WTC11 (cell line): ENCODE results near the gene FAM9C. TPM values are rescaled to one million over a fixed set of nuclear protein-coding genes. Genes with fewer than 3 reads are reported as not detected.
"Not testable (repeated sequence)": the region's sequence is repeated elsewhere in the genome, so short reads cannot be mapped to it uniquely, and the experiment has no call there.

Experiments used
- ATAC-seq: fragments of 200-7000 bp; cut with Tn5 transposase; 2 replicates; pipeline ENCODE4 v1.10.0; 2021; ENCODE audit warnings: mild to moderate bottlenecking, moderate library complexity
- CTCF ChIA-PET: fragments of 300-600 bp; sonication (Branson Sonifier 250); formaldehyde crosslinking; loops from one replicate; lab custom pipeline; 2021; ENCODE audit warnings: antibody characterized with exemption; lab: Charles Lee
- POLR2A ChIA-PET: fragments of 350-600 bp; sonication (Branson Sonifier 250); formaldehyde crosslinking; loops from one replicate; lab custom pipeline; 2021; ENCODE audit warnings: antibody characterized with exemption; lab: Charles Lee
- DNase-seq: peaks from one replicate; pipeline ENCODE4 v3.0.0; 2021; ENCODE audit warnings: low spot score
- H3K27ac Mint-ChIP-seq: 2 replicates; pipeline ENCODE4 v1.8.0; 2021; ENCODE audit warnings: mixed read lengths
- H3K27me3 Mint-ChIP-seq: 2 replicates; pipeline ENCODE4 v1.8.0; 2021; ENCODE audit warnings: low read depth, mild to moderate bottlenecking, moderate library complexity, mixed read lengths
- H3K36me3 Mint-ChIP-seq: 2 replicates; pipeline ENCODE4 v1.8.0; 2021; ENCODE audit warnings: mixed read lengths
- H3K4me1 Mint-ChIP-seq: 2 replicates; pipeline ENCODE4 v1.8.0; 2022; ENCODE audit warnings: mixed read lengths
- H3K4me3 Mint-ChIP-seq: 2 replicates; pipeline ENCODE4 v1.8.0; 2021; ENCODE audit warnings: mild to moderate bottlenecking, moderate library complexity, mixed read lengths
- H3K9me3 Mint-ChIP-seq: 2 replicates; pipeline ENCODE4 v1.8.0; 2021; ENCODE audit warnings: mixed read lengths
- ATF1 ChIP-seq: sonication (generic); formaldehyde crosslinking; IDR thresholded peaks from 2 replicates; pipeline ENCODE4 v1.8.1; 2023; ENCODE audit warnings: mild to moderate bottlenecking, moderate library complexity, missing genetic modification reagents
- ATF6 ChIP-seq: sonication (generic); formaldehyde crosslinking; IDR thresholded peaks from 2 replicates; pipeline ENCODE4 v1.8.1; 2023; ENCODE audit warnings: mild to moderate bottlenecking, missing genetic modification reagents
- E2F1 ChIP-seq: sonication (generic); formaldehyde crosslinking; IDR thresholded peaks from 2 replicates; pipeline ENCODE4 v1.8.0; 2022; ENCODE audit warnings: mild to moderate bottlenecking, missing genetic modification reagents
- EMX1 ChIP-seq: fragments of 250-450 bp; sonication (Bioruptor Pico); IDR thresholded peaks from 2 replicates; pipeline ENCODE4 v1.8.0; 2021; ENCODE audit warnings: mild to moderate bottlenecking
- FOXJ3 ChIP-seq: sonication (generic); formaldehyde crosslinking; IDR thresholded peaks from 2 replicates; pipeline ENCODE4 v1.9.0; 2021; ENCODE audit warnings: missing genetic modification reagents, mild to moderate bottlenecking, borderline replicate concordance
- FOXP4 ChIP-seq: sonication (generic); formaldehyde crosslinking; IDR thresholded peaks from 2 replicates; pipeline ENCODE4 v1.8.0; 2022; ENCODE audit warnings: mild to moderate bottlenecking, missing genetic modification reagents
- IRF2 ChIP-seq: sonication (generic); formaldehyde crosslinking; IDR thresholded peaks from 2 replicates; pipeline ENCODE4 v1.8.0; 2022; ENCODE audit warnings: low read depth, missing genetic modification reagents, borderline replicate concordance
- JUN ChIP-seq: sonication (generic); formaldehyde crosslinking; IDR thresholded peaks from 2 replicates; pipeline ENCODE4 v1.8.0; 2023; ENCODE audit warnings: mild to moderate bottlenecking, missing genetic modification reagents
- KAT7 ChIP-seq: sonication (generic); formaldehyde crosslinking; IDR thresholded peaks from 2 replicates; pipeline ENCODE4 v1.8.1; 2023; ENCODE audit warnings: missing genetic modification reagents, mild to moderate bottlenecking, borderline replicate concordance
- NR2C2 ChIP-seq: sonication (generic); formaldehyde crosslinking; IDR thresholded peaks from 2 replicates; pipeline ENCODE4 v1.8.0; 2022; ENCODE audit warnings: mild to moderate bottlenecking, missing genetic modification reagents
- PRDM15 ChIP-seq: sonication (generic); formaldehyde crosslinking; IDR thresholded peaks from 2 replicates; pipeline ENCODE4 v1.8.0; 2022; ENCODE audit warnings: missing genetic modification reagents
- PREB ChIP-seq: sonication (generic); formaldehyde crosslinking; IDR thresholded peaks from 2 replicates; pipeline ENCODE4 v1.8.1; 2022; ENCODE audit warnings: mild to moderate bottlenecking, missing genetic modification reagents, moderate library complexity, borderline replicate concordance
- RORB ChIP-seq: fragments of 250-450 bp; sonication (Bioruptor Pico); IDR thresholded peaks from 2 replicates; pipeline ENCODE4 v1.9.0; 2021; ENCODE audit warnings: mild to moderate bottlenecking
- SMAD4 ChIP-seq: sonication (generic); formaldehyde crosslinking; IDR thresholded peaks from 2 replicates; pipeline ENCODE4 v1.8.0; 2022; ENCODE audit warnings: mild to moderate bottlenecking, missing genetic modification reagents
- TEAD4 ChIP-seq: sonication (generic); formaldehyde crosslinking; IDR thresholded peaks from 2 replicates; pipeline ENCODE4 v1.8.0; 2022; ENCODE audit warnings: mild to moderate bottlenecking, missing genetic modification reagents
- ZBTB21 ChIP-seq: sonication (generic); formaldehyde crosslinking; IDR thresholded peaks from 2 replicates; pipeline ENCODE4 v1.8.1; 2023; ENCODE audit warnings: mild to moderate bottlenecking, missing genetic modification reagents, borderline replicate concordance
- ZBTB43 ChIP-seq: sonication (generic); formaldehyde crosslinking; IDR thresholded peaks from 2 replicates; pipeline ENCODE4 v1.8.1; 2023; ENCODE audit warnings: mild to moderate bottlenecking, missing genetic modification reagents
- ZNF232 ChIP-seq: sonication (generic); formaldehyde crosslinking; IDR thresholded peaks from 2 replicates; pipeline ENCODE4 v1.8.0; 2022; ENCODE audit warnings: mild to moderate bottlenecking, missing genetic modification reagents
- ZNF263 ChIP-seq: sonication (generic); formaldehyde crosslinking; IDR thresholded peaks from 2 replicates; pipeline ENCODE4 v1.8.1; 2022; ENCODE audit warnings: low read depth, mild to moderate bottlenecking, moderate library complexity, missing genetic modification reagents
- ZNF317 ChIP-seq: sonication (generic); formaldehyde crosslinking; IDR thresholded peaks from 2 replicates; pipeline ENCODE4 v1.8.1; 2023; ENCODE audit warnings: low read depth, mild to moderate bottlenecking, moderate library complexity, missing genetic modification reagents, borderline replicate concordance
- ZNF425 ChIP-seq: fragments of 250-450 bp; sonication (Bioruptor Pico); conservative IDR thresholded peaks from 2 replicates; pipeline ENCODE4 v1.9.0; 2021; ENCODE audit warnings: mild to moderate bottlenecking
- total RNA-seq: library from RNA; stranded (reverse); gene quantifications from 3 replicates; pipeline ENCODE4 v1.2.3, GENCODE V29; 2021

Gene FAM9C
- total RNA-seq, 1 experiment from 2014 or later: 0.28 TPM

GRCh38 chrX:13066391-13066790, 22.0 kb upstream of the FAM9C start:
- TF ChIP-seq ZBTB43 (no peak), RORB (CRISPR knock-in tag) (no peak), FOXP4 (CRISPR knock-in tag) (no peak), FOXJ3 (CRISPR knock-in tag) (no peak), E2F1 (no peak), JUN (CRISPR knock-in tag) (no peak), TEAD4 (no peak), KAT7 (no peak), ZNF425 (no peak), ZBTB21 (no peak), ZNF263 (CRISPR knock-in tag) (no peak), NR2C2 (no peak), SMAD4 (CRISPR knock-in tag) (no peak), EMX1 (CRISPR knock-in tag) (no peak), IRF2 (CRISPR knock-in tag) (no peak)
- TF ChIP-seq, all 79 proteins: peak for 0
- Mint-ChIP-seq H3K4me3 (no peak overlapping the region), H3K36me3 (peaks cover 18% of the 10 kb centered on the region), H3K4me1 (0 out of 2 replicates have a peak, but pooled peaks cover 4% of the 10 kb centered on the region), H3K27ac (no peak overlapping the region), H3K27me3 (peaks cover 4% of the 10 kb centered on the region), H3K9me3 (peaks cover 22% of the 10 kb centered on the region)
- POLR2A ChIA-PET: no interaction called here
- CTCF ChIA-PET: no interaction called here
- ATAC-seq (no peak), DNase-seq (no peak)

- no peak for ATAC-seq
- DNase-seq: no peak
- Mint-ChIP-seq H3K4me3 (no peak overlapping the region), H3K27ac (no peak overlapping the region), H3K36me3 (peaks cover 32% of the 10 kb centered on the region), H3K27me3 (peaks cover 4% of the 10 kb centered on the region), H3K4me1 (peaks cover 4% of the 10 kb centered on the region; the same call in 1 of the 2 replicates), H3K9me3 (peaks cover 35% of the 10 kb centered on the region)
- ChIA-PET POLR2A (no interaction called here), CTCF (no interaction called here)
- TF ChIP-seq EMX1 (CRISPR knock-in tag) (no peak), ZNF232 (no peak), ATF6 (CRISPR knock-in tag) (no peak), ATF1 (CRISPR knock-in tag) (no peak), PREB (CRISPR knock-in tag) (no peak), PRDM15 (CRISPR knock-in tag) (no peak), ZNF317 (no peak)
These were observed 20.3 kb upstream of the FAM9C start for GRCh38 chrX:13064599-13065143.

GRCh38 chrX:13063124-13063523, 18.7 kb upstream of the FAM9C start:
- DNase-seq, H3K27ac Mint-ChIP-seq, H3K27me3 Mint-ChIP-seq, CTCF ChIA-PET, H3K4me3 Mint-ChIP-seq, ATAC-seq, POLR2A ChIA-PET: not testable (repeated sequence)
- peaks cover 10% of the 10 kb centered on the region; the same call in 1 of the 2 replicates for H3K4me1 Mint-ChIP-seq
- peaks cover 26% of the 10 kb centered on the region for H3K9me3 Mint-ChIP-seq
- peaks cover 28% of the 10 kb centered on the region for H3K36me3 Mint-ChIP-seq
